T-helper 1 cell treated with Interleukin-12 subunit alpha and Interleukin-12 subunit beta and Interleukin-4 antibody, amounts not matched to agents 30 μg/mL and 1 μg/mL, for 36 hours (primary cell): Measurements from ENCODE around the gene PIP5K1C.
"Not testable (repeated sequence)": the region's sequence is repeated elsewhere in the genome, so short reads cannot be mapped to it uniquely, and the experiment has no call there.

Experiments used
- H3K27ac Mint-ChIP-seq: one replicate; pipeline ENCODE4 v1.8.0; 2021; ENCODE audit warnings: mild to moderate bottlenecking, mixed read lengths
- H3K27me3 Mint-ChIP-seq: one replicate; pipeline ENCODE4 v1.8.0; 2021; ENCODE audit warnings: low read depth, mixed read lengths
- H3K36me3 Mint-ChIP-seq: one replicate; pipeline ENCODE4 v1.8.0; 2021; ENCODE audit warnings: low read depth, mixed read lengths
- H3K4me1 Mint-ChIP-seq: one replicate; pipeline ENCODE4 v1.8.0; 2021; ENCODE audit warnings: low read depth, mixed read lengths
- H3K4me3 Mint-ChIP-seq: one replicate; pipeline ENCODE4 v1.8.0; 2021; ENCODE audit warnings: mild to moderate bottlenecking, moderate library complexity, mixed read lengths
- H3K9me3 Mint-ChIP-seq: one replicate; pipeline ENCODE4 v1.8.0; 2021; ENCODE audit warnings: mixed read lengths

The PIP5K1C gene

DNA sequence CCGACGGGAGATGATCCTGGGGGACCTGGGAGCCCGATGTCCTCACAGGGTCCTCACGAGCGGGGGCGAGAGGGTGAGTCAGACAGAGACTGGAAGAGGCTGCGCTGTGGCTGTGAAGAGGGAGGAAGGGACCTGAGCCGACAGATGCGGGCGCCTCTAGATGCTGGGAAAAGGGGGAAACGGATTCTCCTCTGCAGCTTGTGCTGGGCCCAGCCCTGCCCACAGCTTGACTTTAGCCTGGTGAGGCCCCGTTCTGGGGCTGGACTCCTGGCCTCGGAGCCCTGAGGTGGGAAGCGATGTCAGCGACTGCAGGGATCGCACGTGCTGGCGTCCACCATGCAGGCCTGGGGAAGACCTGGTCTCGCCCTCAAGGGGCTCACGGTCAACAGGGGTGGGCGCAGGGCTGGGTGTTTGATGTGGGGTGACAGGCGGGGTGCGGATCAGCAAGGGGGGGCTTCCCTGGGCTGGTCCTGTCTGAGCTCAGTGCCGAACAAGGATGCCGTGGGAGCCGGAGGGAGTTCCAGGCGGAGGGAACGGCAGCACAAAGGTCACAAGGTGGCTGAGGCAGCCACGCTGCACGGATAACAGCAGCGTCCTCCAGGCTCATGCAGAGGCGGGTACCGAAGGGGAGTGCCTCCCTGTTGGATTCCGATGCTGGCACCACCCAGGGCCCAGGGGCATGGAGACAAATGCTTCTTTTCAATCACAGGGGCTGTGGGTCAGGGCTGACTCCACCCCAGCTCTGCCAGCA is 31.8 kb downstream of the PIP5K1C start:
- H3K27me3 Mint-ChIP-seq = no peaks in the 10 kb centered on the region
- no peak overlapping the region for H3K27ac Mint-ChIP-seq
- no peak overlapping the region for H3K4me3 Mint-ChIP-seq
- peaks cover 3% of the 10 kb centered on the region for H3K36me3 Mint-ChIP-seq
- no peaks in the 10 kb centered on the region for H3K9me3 Mint-ChIP-seq
- H3K4me1 Mint-ChIP-seq = peaks cover 2% of the 10 kb centered on the region

GRCh38 chr19:3667766-3668165 is 32.5 kb downstream of the PIP5K1C start:
- H3K4me3 Mint-ChIP-seq = no peak overlapping the region
- H3K4me1 Mint-ChIP-seq = peaks cover 2% of the 10 kb centered on the region

GRCh38 chr19:3667037-3667638 is 33.1 kb downstream of the PIP5K1C start:
- H3K9me3 Mint-ChIP-seq = no peaks in the 10 kb centered on the region
- no peak overlapping the region for H3K27ac Mint-ChIP-seq
- H3K4me3 Mint-ChIP-seq = no peak overlapping the region
- no peaks in the 10 kb centered on the region for H3K27me3 Mint-ChIP-seq
- H3K4me1 Mint-ChIP-seq = peaks cover 2% of the 10 kb centered on the region
- H3K36me3 Mint-ChIP-seq = peaks cover 3% of the 10 kb centered on the region

More at GRCh38 chr19:3667766-3668165, 32.5 kb downstream of the PIP5K1C start:
- peaks cover 3% of the 10 kb centered on the region for H3K36me3 Mint-ChIP-seq
- H3K27ac Mint-ChIP-seq = no peak overlapping the region
- no peaks in the 10 kb centered on the region for H3K27me3 Mint-ChIP-seq
- H3K9me3 Mint-ChIP-seq = no peaks in the 10 kb centered on the region

- H3K27me3 Mint-ChIP-seq, H3K4me3 Mint-ChIP-seq, H3K9me3 Mint-ChIP-seq, H3K4me1 Mint-ChIP-seq, H3K36me3 Mint-ChIP-seq, H3K27ac Mint-ChIP-seq: not testable (repeated sequence)
Measured at GRCh38 chr19:3666545-3666856, 33.8 kb downstream of the PIP5K1C start.

GRCh38 chr19:3665681-3666544 is 34.4 kb downstream of the PIP5K1C start:
- Mint-ChIP-seq H3K4me1 (peaks cover 2% of the 10 kb centered on the region), H3K36me3 (peaks cover 3% of the 10 kb centered on the region), H3K4me3 (no peak overlapping the region), H3K9me3 (no peaks in the 10 kb centered on the region), H3K27me3 (no peaks in the 10 kb centered on the region), H3K27ac (no peak overlapping the region)

DNA sequence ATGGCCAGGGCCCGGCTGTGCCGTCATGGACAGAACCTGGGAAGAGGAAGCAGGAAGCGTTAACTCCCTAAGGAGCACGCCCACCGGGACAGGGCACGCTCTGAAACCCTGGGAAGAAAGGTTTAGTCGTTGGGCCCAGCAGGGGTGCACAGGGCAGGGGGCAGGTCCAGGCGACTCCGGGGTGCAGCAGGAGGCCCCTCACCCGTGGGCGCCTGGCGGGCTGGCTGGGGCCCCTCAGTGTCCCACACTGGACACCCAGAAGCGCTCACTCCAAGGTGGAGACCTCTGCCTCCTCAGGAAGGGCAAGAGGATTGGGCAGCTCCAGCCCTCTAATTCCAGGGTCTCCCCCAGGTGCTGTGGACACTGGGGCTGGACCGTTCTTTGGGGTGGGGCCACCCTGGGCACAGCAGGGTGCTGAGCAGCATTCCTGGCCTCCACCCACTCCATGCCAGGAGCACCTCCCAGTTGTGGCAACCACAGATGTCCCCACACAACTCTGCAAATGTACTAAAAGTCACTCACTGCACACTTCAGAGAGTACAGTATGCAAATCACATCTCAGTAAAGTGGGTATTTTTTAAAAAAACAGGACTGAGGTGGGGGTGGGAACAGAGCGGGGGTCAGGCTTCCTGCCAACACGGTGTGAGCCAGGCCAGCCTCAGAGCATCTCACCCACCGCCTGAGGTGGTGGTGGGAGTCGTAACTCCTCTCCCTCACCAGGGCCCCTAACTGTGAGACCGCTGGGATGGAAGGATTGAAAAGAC is 35.2 kb downstream of the PIP5K1C start:
- no peak overlapping the region for H3K4me3 Mint-ChIP-seq
- peaks cover 5% of the 10 kb centered on the region for H3K36me3 Mint-ChIP-seq
- H3K9me3 Mint-ChIP-seq = no peaks in the 10 kb centered on the region
- H3K27me3 Mint-ChIP-seq = no peaks in the 10 kb centered on the region
- no peaks in the 10 kb centered on the region for H3K4me1 Mint-ChIP-seq
- H3K27ac Mint-ChIP-seq = no peak overlapping the region

DNA sequence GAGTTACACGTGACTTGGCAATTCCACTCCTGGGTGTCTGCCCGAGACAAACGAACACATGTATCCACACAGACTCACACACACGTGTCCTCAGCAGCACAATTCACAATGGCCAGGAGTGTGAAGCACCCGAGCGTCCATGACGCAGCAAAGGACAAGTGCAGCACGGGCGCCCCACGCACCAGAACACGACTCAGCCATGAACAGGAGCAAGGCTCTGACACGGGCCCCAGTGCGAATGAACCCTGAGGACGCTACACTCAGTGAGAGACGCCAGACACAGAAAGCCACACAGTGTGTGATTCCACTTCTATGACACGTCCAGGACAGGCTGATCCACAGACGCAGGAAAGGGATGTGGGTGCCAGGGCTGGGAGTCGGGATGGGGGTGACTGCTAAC is 36.4 kb downstream of the PIP5K1C start:
- H3K4me3 Mint-ChIP-seq = no peak overlapping the region
- H3K27me3 Mint-ChIP-seq = no peaks in the 10 kb centered on the region
- H3K27ac Mint-ChIP-seq = no peak overlapping the region
- no peaks in the 10 kb centered on the region for H3K4me1 Mint-ChIP-seq
- no peaks in the 10 kb centered on the region for H3K9me3 Mint-ChIP-seq
- H3K36me3 Mint-ChIP-seq = peaks cover 5% of the 10 kb centered on the region

GRCh38 chr19:3661284-3662238 is 38.7 kb downstream of the PIP5K1C start:
- H3K36me3 Mint-ChIP-seq = peaks cover 11% of the 10 kb centered on the region
- H3K27me3 Mint-ChIP-seq = no peaks in the 10 kb centered on the region
- no peaks in the 10 kb centered on the region for H3K9me3 Mint-ChIP-seq
- no peaks in the 10 kb centered on the region for H3K4me1 Mint-ChIP-seq
- no peak overlapping the region for H3K4me3 Mint-ChIP-seq
- H3K27ac Mint-ChIP-seq = no peak overlapping the region

DNA sequence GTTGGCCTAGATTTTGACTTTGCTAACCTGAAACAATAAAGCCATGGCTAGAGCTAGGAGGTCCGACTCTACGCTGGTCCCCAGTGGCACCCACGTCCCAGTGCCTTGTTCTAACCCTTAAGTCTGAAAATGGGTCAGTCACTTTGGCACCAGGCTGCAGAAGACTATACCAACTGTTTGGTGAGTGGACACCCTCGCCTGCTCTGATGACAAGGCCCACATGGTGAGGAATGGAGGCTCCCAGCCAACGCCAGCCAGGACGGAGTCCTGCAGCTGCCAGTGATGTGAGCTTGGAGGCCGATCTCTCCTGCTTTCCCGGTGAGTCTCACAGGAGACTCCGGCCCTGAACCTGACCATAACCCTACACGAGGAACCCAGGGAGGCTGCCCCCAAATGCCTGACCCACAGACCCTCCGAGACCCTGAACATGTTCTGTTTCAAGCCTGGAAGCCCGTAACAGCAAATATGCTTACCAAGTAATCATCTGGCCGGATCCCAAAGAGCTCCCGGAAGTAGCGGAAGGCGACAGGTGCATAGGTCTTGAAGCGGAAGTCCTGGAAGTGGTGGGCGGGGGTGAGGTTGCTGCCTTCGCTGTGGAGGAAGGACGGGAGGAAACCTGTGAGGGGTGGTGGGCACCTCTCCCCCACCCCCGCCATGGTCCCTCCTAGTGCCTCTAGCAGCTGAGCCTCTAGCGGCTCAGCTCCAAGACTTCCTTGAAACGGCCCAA is 39.6 kb downstream of the PIP5K1C start:
- Mint-ChIP-seq H3K9me3 (no peaks in the 10 kb centered on the region), H3K36me3 (peaks cover 8% of the 10 kb centered on the region), H3K27ac (no peak overlapping the region), H3K4me3 (no peak overlapping the region), H3K27me3 (no peaks in the 10 kb centered on the region), H3K4me1 (no peaks in the 10 kb centered on the region)

- H3K27me3 Mint-ChIP-seq = no peaks in the 10 kb centered on the region
- no peaks in the 10 kb centered on the region for H3K9me3 Mint-ChIP-seq
- peaks cover 8% of the 10 kb centered on the region for H3K36me3 Mint-ChIP-seq
- no peak overlapping the region for H3K4me3 Mint-ChIP-seq
- H3K4me1 Mint-ChIP-seq = no peaks in the 10 kb centered on the region
- no peak overlapping the region for H3K27ac Mint-ChIP-seq
Measured at GRCh38 chr19:3659746-3660112, 40.5 kb downstream of the PIP5K1C start.

DNA sequence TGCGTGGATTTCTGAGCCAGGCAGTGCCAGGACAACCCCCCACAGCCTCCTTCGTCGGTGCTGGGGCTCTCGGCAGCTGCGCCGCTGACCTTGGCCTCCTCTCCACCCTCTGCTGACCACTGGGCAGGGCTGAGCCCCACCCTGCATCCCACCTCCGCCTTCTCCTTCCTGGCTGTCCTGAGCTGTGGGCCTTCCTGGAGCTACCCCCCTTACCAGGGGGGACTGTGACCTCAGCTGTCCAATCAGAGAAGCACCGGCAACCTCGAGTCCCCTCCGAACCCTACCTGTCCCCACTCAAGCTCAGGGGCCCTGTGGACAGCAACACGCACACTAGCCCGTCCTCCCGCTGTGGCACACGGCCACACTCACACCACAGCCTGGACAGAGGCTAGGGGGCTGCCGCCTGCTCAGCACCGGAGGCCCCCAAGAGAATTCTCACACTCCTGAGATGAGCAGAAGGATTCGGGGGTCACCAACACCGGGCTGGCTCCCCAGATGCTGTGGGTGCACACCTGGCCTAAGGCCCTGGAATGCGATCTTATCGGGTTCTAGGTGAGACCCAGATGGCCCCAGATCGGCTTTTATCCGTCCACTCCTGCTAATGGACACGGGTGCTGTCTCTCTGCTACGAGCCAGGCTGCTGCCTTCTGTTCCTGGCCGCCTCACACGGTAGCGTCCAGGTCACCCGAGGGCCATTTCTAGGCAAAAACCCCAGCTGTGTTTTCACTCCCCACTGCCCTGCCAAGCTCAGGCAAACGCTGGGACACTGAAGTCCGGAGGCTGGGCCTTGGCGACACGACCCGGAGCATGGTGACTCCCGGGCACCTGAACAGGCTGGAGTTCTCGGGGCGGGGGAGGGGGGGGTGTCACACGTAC is 41.2 kb downstream of the PIP5K1C start:
- Mint-ChIP-seq H3K27me3 (no peaks in the 10 kb centered on the region), H3K9me3 (no peaks in the 10 kb centered on the region), H3K27ac (no peak overlapping the region), H3K4me1 (no peaks in the 10 kb centered on the region), H3K36me3 (peaks cover 8% of the 10 kb centered on the region), H3K4me3 (no peak overlapping the region)

DNA sequence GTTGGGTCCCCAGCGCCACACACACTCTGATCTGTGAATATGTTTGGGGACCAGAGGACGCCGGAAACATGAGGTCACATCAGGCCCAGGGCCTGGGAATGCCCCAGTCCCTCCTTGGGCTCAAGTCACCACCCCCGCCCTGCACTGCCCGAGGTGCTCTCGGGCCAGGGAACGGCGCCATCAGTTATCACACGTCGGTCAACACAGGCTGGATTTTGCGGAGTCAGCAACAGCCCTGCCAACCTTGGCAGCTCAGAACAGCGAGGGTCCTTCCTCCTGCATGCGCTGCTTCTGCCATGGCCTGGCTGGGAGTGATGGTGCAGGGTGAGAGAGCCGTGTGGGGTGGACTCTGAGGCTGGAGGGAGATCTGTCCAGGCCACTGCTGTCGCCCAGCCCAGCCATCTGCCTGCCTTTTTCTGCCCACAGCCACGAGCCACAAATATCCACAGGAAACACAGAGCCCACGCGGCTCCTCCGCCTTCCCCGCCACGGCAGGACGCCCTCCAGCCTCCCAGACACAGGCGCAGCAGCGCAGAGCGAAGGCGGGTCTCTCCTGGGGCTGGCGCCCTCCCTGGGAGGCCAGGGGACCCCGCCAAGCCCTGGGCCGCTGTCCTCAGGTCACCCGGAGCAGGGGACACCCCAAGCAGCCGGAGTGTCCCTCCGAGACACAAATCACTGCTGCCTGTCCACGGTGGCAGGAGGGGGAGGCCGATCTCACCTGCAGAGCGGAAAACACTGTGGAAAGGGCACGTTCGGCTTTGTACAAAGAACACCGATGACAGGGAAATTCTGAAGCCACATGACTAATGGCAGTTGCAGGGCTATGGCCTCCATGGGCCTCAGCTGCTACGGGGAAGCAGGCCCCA is 42.0 kb downstream of the PIP5K1C start:
- no peaks in the 10 kb centered on the region for H3K9me3 Mint-ChIP-seq
- H3K27ac Mint-ChIP-seq = no peak overlapping the region
- H3K4me1 Mint-ChIP-seq = no peaks in the 10 kb centered on the region
- no peak overlapping the region for H3K4me3 Mint-ChIP-seq
- no peaks in the 10 kb centered on the region for H3K27me3 Mint-ChIP-seq
- H3K36me3 Mint-ChIP-seq = peaks cover 8% of the 10 kb centered on the region
